HepG2 (cell line): ENCODE measurements around the gene ARHGAP9. TPM values are rescaled to one million over a fixed set of nuclear protein-coding genes. Genes with fewer than 3 reads are reported as not detected.

Source experiments
- ATF5 ChIP-seq: sonication (generic); formaldehyde crosslinking; IDR thresholded peaks from 2 replicates; pipeline ENCODE4 v1.4.0; 2020; ENCODE audit warnings: mild to moderate bottlenecking, low read depth, missing genetic modification reagents
- CENPBD1 ChIP-seq: sonication (generic); formaldehyde crosslinking; IDR thresholded peaks from 2 replicates; pipeline ENCODE4 v1.8.0; 2022; ENCODE audit warnings: missing genetic modification reagents, low read depth, mild to moderate bottlenecking, borderline replicate concordance
- DBP ChIP-seq: sonication (generic); formaldehyde crosslinking; IDR thresholded peaks from 2 replicates; pipeline ENCODE4 v1.4.0; 2020; ENCODE audit warnings: missing genetic modification reagents; ENCODE audit errors: not compliant biosample characterization
- IRX3 ChIP-seq: sonication (generic); formaldehyde crosslinking; IDR thresholded peaks from 2 replicates; pipeline ENCODE4 v1.8.1; 2023; ENCODE audit warnings: mild to moderate bottlenecking, low read depth, missing genetic modification reagents, borderline replicate concordance
- JDP2 ChIP-seq: sonication (generic); formaldehyde crosslinking; IDR thresholded peaks from 2 replicates; pipeline ENCODE4 v1.8.1; 2022; ENCODE audit warnings: missing genetic modification reagents, borderline replicate concordance
- LBX2 ChIP-seq: sonication (generic); formaldehyde crosslinking; IDR thresholded peaks from 2 replicates; pipeline ENCODE4 v1.5.0; 2020; ENCODE audit warnings: missing genetic modification reagents, mild to moderate bottlenecking, borderline replicate concordance
- MAF1 ChIP-seq: sonication (generic); formaldehyde crosslinking; IDR thresholded peaks from 2 replicates; pipeline ENCODE4 v1.5.0; 2020; ENCODE audit warnings: missing genetic modification reagents, borderline replicate concordance
- NR2C2 ChIP-seq: sonication (generic); formaldehyde crosslinking; IDR thresholded peaks from 2 replicates; pipeline ENCODE4 v1.4.0; 2020; ENCODE audit warnings: missing genetic modification reagents, mild to moderate bottlenecking, moderate library complexity, borderline replicate concordance
- PREB ChIP-seq: sonication (generic); formaldehyde crosslinking; IDR thresholded peaks from 2 replicates; pipeline ENCODE4 v1.4.0; 2020; ENCODE audit warnings: missing genetic modification reagents
- RARA ChIP-seq: IDR thresholded peaks from 2 replicates; pipeline ENCODE4 v1.6.1; 2016; ENCODE audit warnings: missing genetic modification reagents, missing compliant biosample characterization
- SP5 ChIP-seq: IDR thresholded peaks from 2 replicates; pipeline ENCODE4 v1.6.1; 2016; ENCODE audit warnings: low read depth, borderline replicate concordance
- ZBED4 ChIP-seq: sonication (generic); formaldehyde crosslinking; IDR thresholded peaks from 2 replicates; pipeline ENCODE4 v1.4.0; 2020; ENCODE audit warnings: missing genetic modification reagents, borderline replicate concordance
- ZBTB49 ChIP-seq: sonication (generic); formaldehyde crosslinking; IDR thresholded peaks from 2 replicates; pipeline ENCODE4 v1.4.0; 2020; ENCODE audit warnings: missing genetic modification reagents, borderline replicate concordance
- ZNF138 ChIP-seq: sonication (generic); formaldehyde crosslinking; IDR thresholded peaks from 2 replicates; pipeline ENCODE4 v1.5.0; 2020; ENCODE audit warnings: mild to moderate bottlenecking, low read depth, missing genetic modification reagents
- ZNF333 ChIP-seq: sonication (generic); formaldehyde crosslinking; IDR thresholded peaks from 2 replicates; pipeline ENCODE4 v1.4.0; 2020; ENCODE audit warnings: mild to moderate bottlenecking, missing genetic modification reagents, borderline replicate concordance
- ZNF724P ChIP-seq: sonication (generic); formaldehyde crosslinking; IDR thresholded peaks from 2 replicates; pipeline ENCODE4 v1.8.0; 2022; ENCODE audit warnings: missing genetic modification reagents, borderline replicate concordance
- ZSCAN31 ChIP-seq: sonication (generic); formaldehyde crosslinking; IDR thresholded peaks from 2 replicates; pipeline ENCODE4 v1.5.0; 2020; ENCODE audit warnings: low read depth, mild to moderate bottlenecking, missing genetic modification reagents
- polyA plus RNA-seq, 8 experiments: library from polyadenylated mRNA; depleted of rRNA in 3 of 8; stranded (reverse) in 7 of 8; unstranded in 1 of 8; fragments of >200 nt; fragmentation: Illumina TruSeq in 4 of 8; extraction: Trizol in 4 of 8; gene quantifications; 2 replicates each; pipeline versions ENCODE4 v1.2.1 to v1.2.3, GENCODE V29; 2011 to 2016; ENCODE audit warnings: low read depth in 4 of 8, missing spikeins in 1 of 8, mixed read lengths in 1 of 8; ENCODE audit not compliant: insufficient read depth in 1 of 8
- total RNA-seq, 5 experiments: library from RNA; depleted of rRNA; stranded (reverse); fragments of >200 nt; fragmentation: Illumina TruSeq; extraction: Trizol; gene quantifications; 2 replicates each; pipeline ENCODE4 v1.2.3, GENCODE V29; 2016; ENCODE audit warnings: low read depth in 1 of 5

The ARHGAP9 gene
- total and polyA plus RNA-seq, 2 of the 13 experiments (the other 11 are each of a cell fraction or from before 2014, with no cell fraction given) = 0.18 to 1.2 TPM

GRCh38 chr12:57454566-57455373 lies 24.9 kb downstream of the ARHGAP9 start, which contains the start of gene INHBE (continued):
- TF ChIP-seq ZBTB49 (CRISPR knock-in tag) (no peak), MAF1 (CRISPR knock-in tag) (no peak), ZNF724P (CRISPR knock-in tag) (no peak), ZNF333 (CRISPR knock-in tag) (no peak), PREB (no peak), ZSCAN31 (CRISPR knock-in tag) (no peak), IRX3 (CRISPR knock-in tag) (0 out of 2 replicates have a peak, but pooled peaks have one; percentile 21), CENPBD1 (CRISPR knock-in tag) (no peak), ZBED4 (CRISPR knock-in tag) (peak; percentile 84; the same call in 1 of the 2 replicates), ATF5 (CRISPR knock-in tag) (peak; percentile 34; the same call in 1 of the 2 replicates), ZNF138 (CRISPR knock-in tag) (no peak), DBP (CRISPR knock-in tag) (no peak), NR2C2 (CRISPR knock-in tag) (peak; percentile 85), LBX2 (no peak), RARA (peak; percentile 93), JDP2 (CRISPR knock-in tag) (no peak), SP5 (peak; percentile 97)
